Bone marrow (tissue), 2 donors: Measurements from ENCODE around the gene APBA3.

Experiments
- DNase-seq, 2 donors: peaks; one replicate each; lab custom pipeline; 2025; lab: John Stamatoyannopoulos, UW

APBA3 gene

GRCh38 chr19:3748965-3749364 lies 12.5 kb downstream of the APBA3 start:
- no peak for DNase-seq

- no peak for DNase-seq
Measured at GRCh38 chr19:3746371-3747056, 15.0 kb downstream of the APBA3 start.

DNA sequence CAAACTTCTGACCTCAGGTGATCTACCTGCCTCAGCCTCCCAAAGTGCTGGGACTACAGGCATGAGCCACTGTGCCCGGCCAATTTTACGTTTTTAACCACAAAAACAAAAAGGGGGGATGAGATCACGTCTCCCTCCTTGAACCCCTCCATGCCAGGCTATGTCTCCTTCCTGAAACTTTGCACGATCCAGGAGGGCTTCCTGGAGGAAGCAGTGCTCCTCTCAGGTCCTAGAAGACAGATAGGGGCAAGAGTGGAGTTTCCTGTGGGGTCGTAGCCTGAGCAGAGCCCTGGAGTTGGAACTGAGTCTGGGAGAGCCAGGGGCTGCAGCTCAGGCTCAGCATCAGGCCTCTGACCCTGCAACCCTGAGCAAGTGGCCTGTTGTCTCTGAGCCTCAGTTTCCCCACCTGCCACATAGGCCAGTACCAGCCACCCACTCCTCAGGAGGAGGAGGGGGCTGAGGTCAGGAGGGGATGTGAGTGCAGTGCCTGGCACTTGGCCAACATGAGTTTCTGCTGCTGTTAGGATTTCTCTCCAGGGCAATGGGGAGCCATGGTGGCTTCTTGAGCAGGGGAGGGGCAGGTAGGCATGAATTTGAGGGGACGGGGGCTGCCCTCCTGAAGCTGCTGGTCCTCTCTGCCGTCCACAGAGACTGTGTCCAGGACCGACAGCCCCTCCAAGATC lies 16.0 kb downstream of the APBA3 start:
- no peak for DNase-seq

GRCh38 chr19:3743486-3743885 lies 18.0 kb downstream of the APBA3 start:
- no peak for DNase-seq

GRCh38 chr19:3740431-3740830 lies 21.1 kb downstream of the APBA3 start:
- no peak for DNase-seq

DNA sequence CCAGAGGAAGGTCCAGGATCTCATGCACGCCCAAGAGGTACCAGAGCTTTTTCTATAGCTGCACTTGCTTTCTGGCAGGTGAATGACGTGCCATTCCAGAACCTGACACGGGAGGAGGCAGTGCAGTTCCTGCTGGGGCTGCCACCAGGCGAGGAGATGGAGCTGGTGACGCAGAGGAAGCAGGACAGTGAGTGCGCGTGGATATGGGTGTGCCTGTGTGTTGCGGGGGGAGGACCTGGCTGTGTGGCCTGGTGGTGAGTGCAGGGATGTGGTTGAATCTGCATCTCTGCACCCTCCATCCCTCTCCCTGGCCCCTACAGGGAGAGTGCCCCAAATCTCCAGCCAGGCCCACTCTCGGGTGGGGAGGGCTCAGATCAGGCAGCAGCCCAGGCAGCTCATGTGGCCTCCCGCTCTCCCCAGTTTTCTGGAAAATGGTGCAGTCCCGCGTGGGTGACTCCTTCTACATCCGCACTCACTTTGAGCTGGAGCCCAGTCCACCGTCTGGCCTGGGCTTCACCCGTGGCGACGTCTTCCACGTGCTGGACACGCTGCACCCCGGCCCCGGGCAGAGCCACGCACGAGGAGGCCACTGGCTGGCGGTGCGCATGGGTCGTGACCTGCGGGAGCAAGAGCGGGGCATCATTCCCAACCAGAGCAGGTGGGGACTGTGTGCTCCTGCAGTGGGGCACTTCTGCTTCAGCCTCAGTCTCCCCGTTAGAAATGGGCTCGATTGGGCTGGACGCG lies 22.8 kb downstream of the APBA3 start:
- DNase-seq = no peak

- no peak for DNase-seq
Measured at GRCh38 chr19:3737487-3738205, 23.8 kb downstream of the APBA3 start.

DNA sequence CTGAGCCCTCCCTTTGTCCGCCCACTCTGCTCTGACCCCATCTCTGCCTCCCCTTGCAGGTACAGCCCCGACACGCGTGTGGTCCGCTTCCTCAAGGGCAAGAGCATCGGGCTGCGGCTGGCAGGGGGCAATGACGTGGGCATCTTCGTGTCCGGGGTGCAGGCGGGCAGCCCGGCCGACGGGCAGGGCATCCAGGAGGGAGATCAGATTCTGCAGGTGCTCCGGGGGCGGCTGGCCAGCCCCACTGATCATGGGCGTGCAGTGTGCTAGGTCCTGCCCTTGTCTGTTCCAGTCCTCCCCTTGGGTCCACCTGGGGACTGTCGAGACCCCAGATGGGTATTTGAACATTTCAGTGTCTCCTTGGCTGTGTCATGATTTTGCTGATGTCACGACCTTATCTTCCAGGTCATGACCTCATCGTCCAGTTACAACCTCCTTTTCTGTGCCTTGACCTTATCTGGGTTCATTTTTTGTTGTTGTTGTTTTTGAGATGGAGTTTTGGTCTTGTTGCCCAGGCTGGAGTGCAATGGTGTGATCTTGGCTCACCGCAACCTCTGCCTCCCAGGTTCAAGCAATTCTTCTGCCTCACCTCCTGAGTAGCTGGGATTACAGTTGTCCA lies 25.3 kb downstream of the APBA3 start:
- no peak for DNase-seq

DNA sequence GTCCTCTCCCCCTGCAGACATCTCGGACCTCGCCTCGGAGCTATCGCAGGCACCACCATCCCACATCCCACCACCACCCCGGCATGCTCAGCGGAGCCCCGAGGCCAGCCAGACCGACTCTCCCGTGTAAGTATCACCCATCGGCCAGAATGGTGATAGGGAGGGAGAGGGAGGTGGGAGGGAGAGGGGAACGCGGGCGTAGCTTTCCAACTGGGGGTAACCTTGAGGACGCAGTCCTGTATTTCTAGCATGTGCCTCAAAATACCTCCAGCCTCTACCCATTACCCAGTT lies 27.2 kb downstream of the APBA3 start:
- no peak for DNase-seq

DNA sequence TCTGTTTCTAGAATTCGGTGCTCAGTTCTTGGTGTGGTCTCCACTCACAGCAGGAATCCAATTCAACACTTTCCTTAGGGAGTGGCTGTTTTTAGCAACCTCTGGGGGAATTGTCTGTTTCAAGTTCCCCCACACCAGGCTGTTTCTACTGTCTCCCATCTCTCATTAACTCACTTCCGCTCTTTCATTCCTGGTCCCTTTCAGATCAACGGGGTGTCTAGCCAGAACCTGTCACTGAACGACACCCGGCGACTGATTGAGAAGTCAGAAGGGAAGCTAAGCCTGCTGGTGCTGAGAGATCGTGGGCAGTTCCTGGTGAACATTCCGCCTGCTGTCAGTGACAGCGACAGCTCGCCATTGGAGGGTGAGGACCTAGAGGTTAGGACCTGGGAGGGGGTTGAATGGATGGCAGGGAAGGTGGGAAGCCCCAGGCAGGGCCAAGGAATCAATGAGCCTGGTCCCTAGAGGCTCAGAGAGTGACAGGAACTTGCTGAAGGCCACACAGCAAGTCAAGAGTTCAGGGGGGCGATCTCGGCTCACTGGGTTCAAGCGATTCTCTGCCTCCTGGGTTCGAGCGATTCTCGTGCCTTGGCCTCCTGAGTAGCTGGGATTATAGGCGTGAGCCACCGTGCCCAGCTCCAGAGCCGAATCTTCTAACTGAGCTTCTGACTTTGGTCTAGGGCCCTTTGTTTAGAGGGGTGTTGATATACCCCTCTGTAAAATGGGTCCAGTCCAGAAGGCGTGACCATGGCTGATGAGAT lies 27.8 kb downstream of the APBA3 start:
- DNase-seq = no peak

GRCh38 chr19:3732108-3732507 lies 29.4 kb downstream of the APBA3 start:
- no peak for DNase-seq

- no peak for DNase-seq
Measured at GRCh38 chr19:3730457-3730958, 31.0 kb downstream of the APBA3 start.

- DNase-seq = no peak
Measured at GRCh38 chr19:3725640-3726310, 35.7 kb downstream of the APBA3 start.

- DNase-seq = no peak
Measured at GRCh38 chr19:3725121-3725520, 36.4 kb downstream of the APBA3 start.

DNA sequence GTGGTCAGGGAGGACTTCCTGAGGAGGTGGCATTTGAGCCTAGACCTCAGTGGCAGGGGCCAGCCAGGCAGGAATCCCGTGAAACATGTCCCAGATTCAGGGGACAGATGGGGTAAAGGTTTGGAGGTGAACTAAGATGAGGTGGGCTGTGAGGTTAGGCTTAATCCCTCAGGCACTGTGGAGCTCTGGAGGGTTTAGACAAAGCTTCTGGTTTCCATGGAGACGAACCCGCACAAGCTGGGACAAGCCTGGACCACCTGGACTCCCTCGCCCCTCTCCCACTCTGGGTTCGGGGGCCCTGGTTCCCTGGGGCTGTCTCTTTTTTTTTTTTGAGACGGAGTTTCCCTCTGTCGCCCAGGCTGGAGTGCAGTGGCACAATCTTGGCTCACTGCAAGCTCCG lies 37.6 kb downstream of the APBA3 start:
- DNase-seq = no peak

DNA sequence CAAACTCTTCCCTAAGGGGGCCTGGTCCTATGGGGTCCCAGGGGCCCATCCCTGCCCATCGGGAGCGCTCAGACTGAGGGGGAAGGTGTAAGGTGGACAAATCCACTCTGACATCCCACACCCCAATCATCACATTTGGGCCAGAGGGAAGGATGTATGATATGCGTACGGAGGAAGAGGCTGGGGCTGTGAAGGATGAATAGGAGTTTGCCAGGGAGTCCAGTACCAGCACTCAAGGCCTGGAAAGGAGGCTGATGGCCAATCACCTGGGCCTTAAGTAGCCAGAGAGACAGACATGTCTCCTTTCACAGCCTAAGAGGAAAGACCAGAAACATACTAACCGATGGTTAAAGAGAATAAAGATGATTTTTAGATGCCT lies 38.4 kb downstream of the APBA3 start:
- no peak for DNase-seq

DNA sequence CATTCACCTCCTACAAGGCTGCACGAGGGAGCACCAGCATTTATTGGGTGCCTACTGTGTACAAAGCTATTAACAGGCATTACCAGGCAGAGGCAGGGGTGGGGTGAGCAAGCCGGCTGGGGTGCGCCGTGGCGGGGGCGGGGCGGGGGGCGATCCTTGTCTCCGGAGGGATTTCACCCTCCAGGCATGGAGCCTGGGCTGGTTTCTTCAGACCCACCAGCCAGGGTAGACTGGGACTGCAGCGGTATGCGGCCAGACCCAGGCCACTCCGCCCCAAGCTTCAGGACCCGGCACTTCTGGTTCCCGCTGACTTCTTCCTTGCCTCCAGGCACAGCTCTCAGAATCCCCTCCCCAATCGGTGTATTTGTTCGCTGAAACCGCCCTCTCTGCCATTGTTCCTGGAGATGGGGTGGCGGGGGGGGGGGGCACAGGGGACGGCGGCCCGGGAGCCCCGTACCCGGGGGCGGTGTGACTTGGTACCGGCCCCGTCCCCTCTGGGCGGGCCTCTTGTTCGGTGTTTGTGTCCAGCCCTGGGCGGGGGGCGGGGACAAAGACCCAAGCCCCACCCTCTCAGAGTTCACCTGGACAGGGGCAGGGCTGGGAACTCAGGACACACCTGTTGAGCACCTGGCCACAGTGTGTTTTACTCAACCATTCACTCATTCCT lies 38.9 kb downstream of the APBA3 start:
- no peak for DNase-seq

DNA sequence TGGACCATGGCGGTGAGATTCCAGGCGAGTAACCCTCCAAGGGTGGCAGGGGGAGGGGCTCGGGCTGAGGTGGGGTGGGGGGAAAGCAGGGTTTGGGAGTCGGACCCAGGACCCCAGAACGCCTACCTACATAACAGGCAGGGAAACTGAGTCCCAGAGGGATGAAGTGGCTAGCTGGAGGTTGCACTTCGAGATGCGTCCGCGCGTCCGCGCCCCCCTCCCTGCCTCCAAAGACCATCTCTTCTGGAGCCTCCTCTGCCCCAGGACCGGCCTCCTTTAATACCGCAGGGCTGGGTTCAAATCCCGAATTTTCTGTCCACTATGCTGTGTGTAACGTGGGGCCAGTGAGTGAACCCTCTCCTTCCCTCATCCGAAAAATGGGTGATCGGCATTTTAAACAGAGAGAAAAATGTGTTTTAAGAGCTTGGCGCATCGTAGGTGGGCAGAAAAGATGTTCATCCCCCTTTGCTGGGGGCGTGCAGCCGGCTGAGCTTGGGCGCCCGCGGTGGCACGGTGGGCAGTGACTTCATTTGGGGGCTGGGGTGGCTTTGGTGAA lies 39.5 kb downstream of the APBA3 start:
- DNase-seq = no peak

DNA sequence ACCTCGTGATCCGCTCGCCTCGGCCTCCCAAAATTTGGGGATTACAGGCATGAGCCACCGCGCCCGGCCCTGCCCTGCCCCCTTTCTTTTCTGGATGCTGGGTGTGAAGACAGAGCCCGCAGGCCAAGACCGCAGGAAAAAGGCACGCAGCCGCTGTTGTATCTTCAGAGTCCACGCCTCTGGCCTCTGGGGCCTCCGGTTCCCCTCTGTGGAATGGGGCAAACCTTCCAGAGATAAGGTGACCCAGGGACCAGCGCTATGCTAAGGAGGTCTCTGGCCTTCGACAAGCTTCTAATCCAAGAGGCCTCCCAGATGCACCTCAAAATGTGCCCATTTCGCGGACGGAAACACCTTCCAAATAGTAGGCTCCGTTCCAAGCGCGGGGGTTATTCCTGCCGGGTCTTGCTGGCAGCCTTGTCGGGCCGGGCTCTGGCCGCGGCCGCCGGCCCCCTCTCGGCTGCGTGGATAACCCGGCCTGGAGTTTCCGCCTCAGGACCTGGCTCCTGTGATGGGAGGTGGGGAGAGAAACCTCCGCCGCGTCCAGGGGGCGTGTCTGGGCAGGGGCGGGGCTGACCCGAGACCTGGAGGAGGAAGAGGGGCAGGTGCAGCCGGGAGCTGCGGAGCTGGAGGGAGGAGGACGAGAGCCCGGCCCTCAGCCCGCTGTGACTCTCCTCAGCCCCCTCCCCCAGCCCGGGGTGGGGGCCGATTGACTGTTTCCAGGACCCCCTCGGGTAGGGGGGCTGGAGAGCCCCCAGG lies 40.2 kb downstream of the APBA3 start:
- DNase-seq = peak; percentile 10 to 35
